Measurements from ENCODE around the gene CBR3. TPM values are rescaled to one million over a fixed set of nuclear protein-coding genes. Genes with fewer than 3 reads are reported as not detected.

The CBR3 gene
- total and polyA plus RNA-seq, 2 of the 13 experiments (the other 11 are each of a cell fraction or from before 2014, with no cell fraction given) = not detected

- TF ChIP-seq ARID4A (CRISPR knock-in tag; IDR thresholded peaks at IDR 0.05; ENCODE audit: borderline replicate concordance) (no peak), ZNF33A (CRISPR knock-in tag; IDR thresholded peaks at IDR 0.05; ENCODE audit: borderline replicate concordance) (no peak), ZBTB43 (CRISPR knock-in tag; conservative IDR thresholded peaks at IDR 0.05) (no peak), PAWR (CRISPR knock-in tag; IDR thresholded peaks at IDR 0.05; ENCODE audit: borderline replicate concordance) (no peak), ATF4 (CRISPR knock-in tag; IDR thresholded peaks at IDR 0.05) (no peak), MTF1 (CRISPR knock-in tag; IDR thresholded peaks at IDR 0.05) (no peak), ZSCAN30 (CRISPR knock-in tag; IDR thresholded peaks at IDR 0.05) (no peak), TAF1 (CRISPR knock-in tag; IDR thresholded peaks at IDR 0.05) (no peak), ZNF639 (CRISPR knock-in tag; conservative IDR thresholded peaks at IDR 0.05) (no peak)
Measured at GRCh38 chr21:36148886-36149285, 14.0 kb downstream of the CBR3 start (continued).
